Activated CD4-positive, alpha-beta T cell treated with anti-CD3 and anti-CD28 coated beads, Interleukin-2, amount 50 U/mL, for 4 hours (primary cell): Measurements from ENCODE around the gene DRG1.
"Not testable (repeated sequence)": the region's sequence is repeated elsewhere in the genome, so short reads cannot be mapped to it uniquely, and the experiment has no call there.

Experiments used
- DNase-seq, 2 experiments: peaks; one replicate each; pipeline ENCODE4 v3.0.0-alpha.2; 2020

Gene DRG1

GRCh38 chr22:31399211-31400022, at the start of gene DRG1:
Gene DRG1, plus strand, starts transcription at chr22:31399604. Its CDS starts 80 bp downstream, at chr22:31399684.
- peak; percentile 96 for DNase-seq

- no peak for DNase-seq
Measured at GRCh38 chr22:31349960-31350359, 49.4 kb upstream of the DRG1 start.

- DNase-seq, result no peak
Measured at GRCh38 chr22:31350410-31350863, 49.0 kb upstream of the DRG1 start.

GRCh38 chr22:31354515-31354914, 44.9 kb upstream of the DRG1 start:
- no peak for DNase-seq

- DNase-seq, result no peak
Measured at GRCh38 chr22:31360029-31360428, 39.4 kb upstream of the DRG1 start.

GRCh38 chr22:31361743-31362142, 37.7 kb upstream of the DRG1 start:
- DNase-seq, result no peak

- no peak for DNase-seq
Measured at GRCh38 chr22:31363885-31364465, 35.4 kb upstream of the DRG1 start.

- no peak for DNase-seq
Measured at GRCh38 chr22:31367426-31367825, 32.0 kb upstream of the DRG1 start.

- DNase-seq, result no peak
Measured at GRCh38 chr22:31377612-31378011, 21.8 kb upstream of the DRG1 start.

GRCh38 chr22:31378123-31378522, 21.3 kb upstream of the DRG1 start:
- DNase-seq, result no peak

- not testable (repeated sequence) for DNase-seq
Measured at GRCh38 chr22:31378651-31379050, 20.8 kb upstream of the DRG1 start.

GRCh38 chr22:31393893-31394292, 5.5 kb upstream of the DRG1 start:
- DNase-seq, result no peak

- no peak for DNase-seq
Measured at GRCh38 chr22:31394326-31394725, 5.1 kb upstream of the DRG1 start.

- DNase-seq, result no peak
Measured at GRCh38 chr22:31398231-31398630, 1.2 kb upstream of the DRG1 start.

- DNase-seq, result no peak
Measured at GRCh38 chr22:31400023-31400397, 606 bp downstream of the DRG1 start.

GRCh38 chr22:31402350-31402749, 2.9 kb downstream of the DRG1 start:
- DNase-seq, result not testable (repeated sequence)

GRCh38 chr22:31425331-31426050, 26.1 kb downstream of the DRG1 start:
- no peak for DNase-seq

- DNase-seq, result no peak
Measured at GRCh38 chr22:31431950-31432349, 32.5 kb downstream of the DRG1 start.

- DNase-seq, result no peak
Measured at GRCh38 chr22:31436132-31436531, 36.7 kb downstream of the DRG1 start.

GRCh38 chr22:31439808-31440207, 40.4 kb downstream of the DRG1 start:
- no peak for DNase-seq

GRCh38 chr22:31440681-31441080, 41.3 kb downstream of the DRG1 start:
- DNase-seq, result no peak

- DNase-seq, result no peak
Measured at GRCh38 chr22:31441652-31442051, 42.2 kb downstream of the DRG1 start.

GRCh38 chr22:31442768-31443489, 43.5 kb downstream of the DRG1 start:
- DNase-seq, result no peak
